Neural progenitor cell (in vitro differentiated cells): ENCODE results near the gene FBLN2. TPM values are rescaled to one million over a fixed set of nuclear protein-coding genes. Genes with fewer than 3 reads are reported as not detected.

Experiments
- DNase-seq: peaks from one replicate; pipeline ENCODE4 v3.0.0-alpha.2; 2016; ENCODE audit warnings: low spot score
- H2AFZ ChIP-seq: fragments of 200-600 bp; sonication (generic); replicated peaks from 2 replicates; pipeline ENCODE4 v1.6.1; 2016; ENCODE audit warnings: antibody characterized with exemption
- H3F3A ChIP-seq: fragments of 200-600 bp; sonication (generic); 2 replicates; pipeline ENCODE4 v1.6.1; 2016; ENCODE audit warnings: antibody characterized with exemption, low read depth
- H3K27ac ChIP-seq: fragments of 200-600 bp; sonication (generic); 2 replicates; pipeline ENCODE4 v1.5.1; 2016; ENCODE audit warnings: mild to moderate bottlenecking
- H3K27me3 ChIP-seq: fragments of 200-600 bp; sonication (generic); 2 replicates; pipeline ENCODE4 v1.6.1; 2016; ENCODE audit warnings: mild to moderate bottlenecking, moderate library complexity
- H3K36me3 ChIP-seq: fragments of 200-600 bp; sonication (generic); 2 replicates; pipeline ENCODE4 v1.5.1; 2016
- H3K4me1 ChIP-seq: fragments of 200-600 bp; sonication (generic); 2 replicates; pipeline ENCODE4 v1.6.1; 2016; ENCODE audit warnings: mixed run types
- H3K4me2 ChIP-seq: fragments of 200-600 bp; sonication (generic); 2 replicates; pipeline ENCODE4 v1.6.1; 2016
- H3K4me3 ChIP-seq: fragments of 200-600 bp; sonication (generic); 2 replicates; pipeline ENCODE4 v1.5.1; 2016
- H3K79me2 ChIP-seq: fragments of 200-600 bp; sonication (generic); 2 replicates; pipeline ENCODE4 v1.6.1; 2016; ENCODE audit warnings: low read depth
- H3K9ac ChIP-seq: fragments of 200-600 bp; sonication (generic); 2 replicates; pipeline ENCODE4 v1.6.1; 2016
- H3K9me3 ChIP-seq: fragments of 200-600 bp; sonication (generic); 2 replicates; pipeline ENCODE4 v1.5.1; 2016; ENCODE audit warnings: low read depth
- H4K20me1 ChIP-seq: fragments of 200-600 bp; sonication (generic); 2 replicates; pipeline ENCODE4 v1.6.1; 2016; ENCODE audit warnings: low read depth
- H3K27ac Mint-ChIP-seq: 3 replicates; pipeline ENCODE4 v1.8.0; 2021; ENCODE audit warnings: mixed read lengths
- H3K27me3 Mint-ChIP-seq: 2 replicates; pipeline ENCODE4 v1.8.0; 2022; ENCODE audit warnings: low read depth, mild to moderate bottlenecking, inconsistent platforms, moderate library complexity, mixed read lengths; ENCODE audit not compliant: insufficient read depth
- H3K36me3 Mint-ChIP-seq: 3 replicates; pipeline ENCODE4 v1.8.0; 2021; ENCODE audit warnings: mixed read lengths
- H3K4me1 Mint-ChIP-seq: 3 replicates; pipeline ENCODE4 v1.8.0; 2021; ENCODE audit warnings: mixed read lengths
- H3K4me3 Mint-ChIP-seq: 3 replicates; pipeline ENCODE4 v1.8.0; 2021; ENCODE audit warnings: mild to moderate bottlenecking, moderate library complexity, mixed read lengths
- H3K9me3 Mint-ChIP-seq: 3 replicates; pipeline ENCODE4 v1.8.0; 2020; ENCODE audit warnings: mixed read lengths
- CTCF ChIP-seq: fragments of 200-600 bp; sonication (generic); IDR thresholded peaks from 2 replicates; pipeline ENCODE4 v1.5.1; 2017; ENCODE audit warnings: antibody characterized with exemption, mild to moderate bottlenecking
- EZH2 ChIP-seq: fragments of 200-600 bp; sonication (generic); IDR thresholded peaks from 2 replicates; pipeline ENCODE4 v1.6.1; 2017; ENCODE audit warnings: antibody characterized with exemption, mild to moderate bottlenecking, moderate library complexity
- EZH2phosphoT487 ChIP-seq: fragments of 200-600 bp; sonication (generic); IDR thresholded peaks from 2 replicates; pipeline ENCODE4 v1.6.1; 2017; ENCODE audit warnings: antibody characterized with exemption
- total RNA-seq: library from RNA; depleted of rRNA; stranded (reverse); fragments of >200 nt; gene quantifications from 2 replicates; pipeline ENCODE4 v1.2.3, GENCODE V29; 2015; ENCODE audit warnings: low replicate concordance

FBLN2 gene
- total RNA-seq, 1 donor from 2014 or later = 15.9 TPM

- Histone ChIP-seq H3K27me3 (no peaks in the 10 kb centered on the region), H4K20me1 (no peaks in the 10 kb centered on the region), H3K27ac (no peak overlapping the region), H3K79me2 (no peaks in the 10 kb centered on the region), H3F3A (no peaks in the 10 kb centered on the region), H3K4me1 (no peaks in the 10 kb centered on the region), H3K36me3 (no peaks in the 10 kb centered on the region), H3K4me3 (no peak overlapping the region), H3K4me2 (no peak overlapping the region), H3K9me3 (no peaks in the 10 kb centered on the region), H2AFZ (no peak overlapping the region), H3K9ac (no peak overlapping the region)
- Mint-ChIP-seq H3K9me3 (no peaks in the 10 kb centered on the region), H3K27me3 (peaks cover 6% of the 10 kb centered on the region), H3K27ac (no peak overlapping the region), H3K36me3 (no peaks in the 10 kb centered on the region), H3K4me3 (no peak overlapping the region), H3K4me1 (peaks cover 10% of the 10 kb centered on the region)
- no peak for TF ChIP-seq CTCF
- TF ChIP-seq EZH2phosphoT487 = no peak
- TF ChIP-seq EZH2 = no peak
- DNase-seq = no peak
Observed at GRCh38 chr3:13637311-13637891, 88.5 kb downstream of the FBLN2 start.

GRCh38 chr3:13637953-13638352, 89.0 kb downstream of the FBLN2 start:
- H3K27me3 Mint-ChIP-seq = peaks cover 6% of the 10 kb centered on the region
- no peaks in the 10 kb centered on the region for H3K9me3 Mint-ChIP-seq
- no peaks in the 10 kb centered on the region for H3K36me3 Mint-ChIP-seq
- no peak overlapping the region for H3K4me3 ChIP-seq
- no peak overlapping the region for H3K27ac ChIP-seq
- peaks cover 10% of the 10 kb centered on the region for H3K4me1 Mint-ChIP-seq
- H3K4me2 ChIP-seq = no peak overlapping the region
- H2AFZ ChIP-seq = no peak overlapping the region
- H4K20me1 ChIP-seq = no peaks in the 10 kb centered on the region
- TF ChIP-seq EZH2 = no peak
- no peak for TF ChIP-seq CTCF
- TF ChIP-seq EZH2phosphoT487 = no peak
- DNase-seq = no peak
- no peak overlapping the region for H3K9ac ChIP-seq
- no peaks in the 10 kb centered on the region for H3K36me3 ChIP-seq
- H3K9me3 ChIP-seq = no peaks in the 10 kb centered on the region
- H3K4me1 ChIP-seq = no peaks in the 10 kb centered on the region
- H3F3A ChIP-seq = no peaks in the 10 kb centered on the region
- no peak overlapping the region for H3K27ac Mint-ChIP-seq
- no peaks in the 10 kb centered on the region for H3K27me3 ChIP-seq
- H3K4me3 Mint-ChIP-seq = no peak overlapping the region
- H3K79me2 ChIP-seq = no peaks in the 10 kb centered on the region

- no peak overlapping the region for H3K4me3 Mint-ChIP-seq
- peaks cover 7% of the 10 kb centered on the region for H3K4me1 Mint-ChIP-seq
- H3F3A ChIP-seq = no peaks in the 10 kb centered on the region
- H3K4me3 ChIP-seq = no peak overlapping the region
- H3K27ac Mint-ChIP-seq = no peak overlapping the region
- H3K27me3 Mint-ChIP-seq = peaks cover 6% of the 10 kb centered on the region
- no peaks in the 10 kb centered on the region for H3K79me2 ChIP-seq
- H4K20me1 ChIP-seq = no peaks in the 10 kb centered on the region
- H3K36me3 Mint-ChIP-seq = no peaks in the 10 kb centered on the region
- H3K9me3 ChIP-seq = no peaks in the 10 kb centered on the region
- no peaks in the 10 kb centered on the region for H3K36me3 ChIP-seq
- H3K4me2 ChIP-seq = no peak overlapping the region
- H3K27ac ChIP-seq = no peak overlapping the region
- H3K4me1 ChIP-seq = no peaks in the 10 kb centered on the region
- no peak overlapping the region for H3K9ac ChIP-seq
- H3K27me3 ChIP-seq = no peaks in the 10 kb centered on the region
- TF ChIP-seq CTCF (no peak), EZH2phosphoT487 (no peak), EZH2 (no peak)
- no peak for DNase-seq
- no peak overlapping the region for H2AFZ ChIP-seq
- H3K9me3 Mint-ChIP-seq = no peaks in the 10 kb centered on the region
Observed at GRCh38 chr3:13638927-13639326, 90.0 kb downstream of the FBLN2 start.
